Liver (tissue), 3 donors: ENCODE results near the gene CYFIP1.
"Not testable (repeated sequence)": the region's sequence is repeated elsewhere in the genome, so short reads cannot be mapped to it uniquely, and the experiment has no call there.

Experiments used
- ATF3 ChIP-seq: IDR thresholded peaks from 2 replicates; pipeline ENCODE4 v1.6.1; 2016; ENCODE audit warnings: antibody characterized with exemption
- CTCF ChIP-seq: fragments of 150-350 bp; IDR thresholded peaks from 2 replicates; pipeline ENCODE4 v1.5.1; 2017; ENCODE audit warnings: improper control_type of control experiment, low read depth, low read length; ENCODE audit not compliant: missing input control
- EGR1 ChIP-seq, 2 donors: IDR thresholded peaks; 2 replicates each; pipeline ENCODE4 v1.6.1; 2016 to 2018; ENCODE audit warnings: antibody characterized with exemption in 2 of 2, low read depth in 2 of 2
- FOXA1 ChIP-seq: IDR thresholded peaks from 2 replicates; pipeline ENCODE4 v1.6.1; 2016; ENCODE audit warnings: antibody characterized with exemption
- HNF4G ChIP-seq: IDR thresholded peaks from 2 replicates; pipeline ENCODE4 v1.6.1; 2016; ENCODE audit warnings: antibody characterized with exemption
- TAF1 ChIP-seq: conservative IDR thresholded peaks from 2 replicates; pipeline ENCODE4 v1.6.1; 2016; ENCODE audit warnings: antibody characterized with exemption, mild to moderate bottlenecking
- TF ChIP-seq, protein P1 (sequence below): IDR thresholded peaks from 2 replicates; pipeline ENCODE4 v1.6.1; 2016; ENCODE audit warnings: antibody characterized with exemption
- donor health status: healthy.
- donor health status: healthy.

- not testable (repeated sequence) for TF ChIP-seq TAF1; ATF3; FOXA1; CTCF; EGR1 (IDR thresholded peaks at IDR 0.05; ENCODE audit: low read depth in 2 of 2); HNF4G
- TF ChIP-seq, protein P1, sequence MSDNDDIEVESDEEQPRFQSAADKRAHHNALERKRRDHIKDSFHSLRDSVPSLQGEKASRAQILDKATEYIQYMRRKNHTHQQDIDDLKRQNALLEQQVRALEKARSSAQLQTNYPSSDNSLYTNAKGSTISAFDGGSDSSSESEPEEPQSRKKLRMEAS: not testable (repeated sequence)
These were observed 1.8 kb upstream of the CYFIP1 start for GRCh38 chr15:22981931-22982330.
